CD4-positive, alpha-beta T cell treated with Interleukin-17A for 4 hours (primary cell): ENCODE data around the gene LONP2.
"Not testable (repeated sequence)": the region's sequence is repeated elsewhere in the genome, so short reads cannot be mapped to it uniquely, and the experiment has no call there.

Experiments
- DNase-seq: peaks from one replicate; pipeline ENCODE4 v3.0.0-alpha.2; 2020; ENCODE audit warnings: mixed read lengths

The LONP2 gene

GRCh38 chr16:48340054-48340453 is 96.0 kb downstream of the LONP2 start:
- no peak for DNase-seq

GRCh38 chr16:48342591-48342990 is 98.5 kb downstream of the LONP2 start:
- no peak for DNase-seq

GRCh38 chr16:48347191-48347865 is 103.2 kb downstream of the LONP2 start:
- no peak for DNase-seq

GRCh38 chr16:48347980-48348379 is 103.9 kb downstream of the LONP2 start:
- DNase-seq = no peak

GRCh38 chr16:48350736-48351135 is 106.6 kb downstream of the LONP2 start:
- no peak for DNase-seq

- no peak for DNase-seq
Measured at GRCh38 chr16:48352648-48353390, 108.7 kb downstream of the LONP2 start.

- DNase-seq = peak; percentile 75
Measured at GRCh38 chr16:48353565-48354163, 109.6 kb downstream of the LONP2 start.

- DNase-seq = not testable (repeated sequence)
Measured at GRCh38 chr16:48354385-48354784, 110.3 kb downstream of the LONP2 start.

- no peak for DNase-seq
Measured at GRCh38 chr16:48354877-48355855, 111.1 kb downstream of the LONP2 start.

- no peak for DNase-seq
Measured at GRCh38 chr16:48356633-48357376, 112.7 kb downstream of the LONP2 start.

GRCh38 chr16:48358419-48358818 is 114.3 kb downstream of the LONP2 start:
- no peak for DNase-seq

GRCh38 chr16:48359983-48360382 is 115.9 kb downstream of the LONP2 start:
- DNase-seq = no peak

GRCh38 chr16:48361012-48361411 is 116.9 kb downstream of the LONP2 start:
- no peak for DNase-seq

- DNase-seq = no peak
Measured at GRCh38 chr16:48361540-48362144, 117.5 kb downstream of the LONP2 start.

- DNase-seq = no peak
Measured at GRCh38 chr16:48365025-48365600, 121.0 kb downstream of the LONP2 start.

- peak; percentile 81 for DNase-seq
Measured at GRCh38 chr16:48365601-48366164, 121.6 kb downstream of the LONP2 start.

- peak; percentile 56 for DNase-seq
Measured at GRCh38 chr16:48366165-48367093, 122.3 kb downstream of the LONP2 start.

GRCh38 chr16:48367441-48368049 is 123.4 kb downstream of the LONP2 start:
- DNase-seq = no peak

- no peak for DNase-seq
Measured at GRCh38 chr16:48369765-48370164, 125.7 kb downstream of the LONP2 start.
